GM19238 (cell line): ENCODE measurements around the gene DCTN3.

Experiments used
- DNase-seq: peaks from one replicate; pipeline ENCODE4 v3.0.0; 2011; ENCODE audit warnings: low spot score; ENCODE audit not compliant: insufficient read length

The DCTN3 gene

GRCh38 chr9:34620061-34620994, at the start of gene DCTN3:
Gene DCTN3 (minus strand): TSS chr9:34620495. CDS start chr9:34620464, 31 bp downstream.
- DNase-seq: peak; percentile 98

- peak; percentile 78 for DNase-seq
Measured at GRCh38 chr9:34665381-34666250, 45.3 kb upstream of the DCTN3 start.

- DNase-seq: no peak
Measured at GRCh38 chr9:34665067-34665380, 44.7 kb upstream of the DCTN3 start.

- DNase-seq: peak; percentile 61
Measured at GRCh38 chr9:34664281-34665066, 44.2 kb upstream of the DCTN3 start.

GRCh38 chr9:34663303-34663605, 43.0 kb upstream of the DCTN3 start:
- no peak for DNase-seq

GRCh38 chr9:34662526-34663302, 42.4 kb upstream of the DCTN3 start, which contains the start of gene CCL27:
Gene CCL27 (minus strand): TSS chr9:34662657. CDS start chr9:34662633, 24 bp downstream.
- DNase-seq: no peak

- no peak for DNase-seq
Measured at GRCh38 chr9:34659592-34660253, 39.4 kb upstream of the DCTN3 start.

- DNase-seq: no peak
Measured at GRCh38 chr9:34658461-34658860, 38.2 kb upstream of the DCTN3 start.

- DNase-seq: no peak
Measured at GRCh38 chr9:34656992-34657391, 36.7 kb upstream of the DCTN3 start.

GRCh38 chr9:34655394-34655793, 35.1 kb upstream of the DCTN3 start:
- no peak for DNase-seq

- no peak for DNase-seq
Measured at GRCh38 chr9:34654323-34655051, 34.2 kb upstream of the DCTN3 start.

GRCh38 chr9:34653151-34654072, 33.1 kb upstream of the DCTN3 start:
- DNase-seq: no peak

GRCh38 chr9:34652602-34653000, 32.3 kb upstream of the DCTN3 start:
- no peak for DNase-seq

- DNase-seq: no peak
Measured at GRCh38 chr9:34651876-34652601, 31.7 kb upstream of the DCTN3 start, which contains the start of gene IL11RA. Gene IL11RA (plus strand): TSS chr9:34652185. CDS start chr9:34655218, 3,033 bp downstream.

- DNase-seq: no peak
Measured at GRCh38 chr9:34651321-34651720, 31.0 kb upstream of the DCTN3 start.

GRCh38 chr9:34650816-34651215, 30.5 kb upstream of the DCTN3 start:
- no peak for DNase-seq

GRCh38 chr9:34648673-34649072, 28.4 kb upstream of the DCTN3 start:
- no peak for DNase-seq

- DNase-seq: no peak
Measured at GRCh38 chr9:34647651-34648050, 27.4 kb upstream of the DCTN3 start.
